Mucosa of stomach (tissue), 1 donor: ENCODE results near the gene INTS2.

Experiments used
- H3K27me3 ChIP-seq: one replicate; pipeline ENCODE4 v1.7.0; 2013; ENCODE audit warnings: mild to moderate bottlenecking, low read length; ENCODE audit not compliant: control insufficient read depth, insufficient read depth
- H3K36me3 ChIP-seq: one replicate; pipeline ENCODE4 v1.7.0; 2013; ENCODE audit warnings: low read length; ENCODE audit not compliant: control insufficient read depth, insufficient read depth
- H3K4me1 ChIP-seq: one replicate; pipeline ENCODE4 v1.7.0; 2013; ENCODE audit warnings: mild to moderate bottlenecking, low read length; ENCODE audit not compliant: control insufficient read depth, insufficient read depth
- H3K4me3 ChIP-seq: one replicate; pipeline ENCODE4 v1.7.0; 2013; ENCODE audit warnings: low read length
- H3K9ac ChIP-seq: one replicate; pipeline ENCODE4 v1.7.0; 2013; ENCODE audit warnings: mild to moderate bottlenecking, low read length, moderate library complexity
- H3K9me3 ChIP-seq: one replicate; pipeline ENCODE4 v1.7.0; 2013; ENCODE audit warnings: mild to moderate bottlenecking, low read length, moderate library complexity; ENCODE audit not compliant: control insufficient read depth
- donor health status: Pancreatic carcinoma.

The INTS2 gene

DNA sequence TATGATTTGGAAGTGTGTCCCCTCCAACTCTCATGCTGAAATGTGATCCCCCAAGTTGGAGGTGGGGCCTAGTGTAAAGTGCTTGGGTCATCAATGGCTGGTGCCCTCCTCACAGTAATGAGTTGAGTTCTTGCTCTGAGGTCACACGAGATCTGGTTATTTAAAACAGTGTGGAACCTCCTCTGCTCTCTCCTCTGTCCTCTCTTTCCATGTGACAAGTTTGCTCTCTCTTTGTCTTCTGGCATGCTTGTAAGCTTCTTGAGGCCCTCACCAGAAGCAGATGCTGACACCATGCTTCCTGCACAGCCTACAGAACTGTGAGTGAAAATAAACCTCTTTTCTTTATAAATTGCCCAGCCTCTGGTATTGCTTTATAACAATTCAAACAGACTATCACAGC, 84.3 kb downstream of the INTS2 start:
- no peak overlapping the region for H3K9ac ChIP-seq
- no peaks in the 10 kb centered on the region for H3K9me3 ChIP-seq
- H3K4me3 ChIP-seq: no peak overlapping the region
- H3K27me3 ChIP-seq: no peaks in the 10 kb centered on the region
- no peaks in the 10 kb centered on the region for H3K36me3 ChIP-seq
- no peaks in the 10 kb centered on the region for H3K4me1 ChIP-seq

GRCh38 chr17:61842899-61843298, 84.9 kb downstream of the INTS2 start:
- Histone ChIP-seq H3K4me3 (no peak overlapping the region), H3K36me3 (no peaks in the 10 kb centered on the region), H3K9ac (no peak overlapping the region), H3K9me3 (no peaks in the 10 kb centered on the region), H3K4me1 (no peaks in the 10 kb centered on the region), H3K27me3 (no peaks in the 10 kb centered on the region)

- Histone ChIP-seq H3K4me3 (no peak overlapping the region), H3K4me1 (no peaks in the 10 kb centered on the region), H3K27me3 (no peaks in the 10 kb centered on the region), H3K9me3 (no peaks in the 10 kb centered on the region), H3K36me3 (no peaks in the 10 kb centered on the region), H3K9ac (no peak overlapping the region)
These were observed 88.4 kb downstream of the INTS2 start for GRCh38 chr17:61839300-61839786.

- no peaks in the 10 kb centered on the region for H3K36me3 ChIP-seq
- no peak overlapping the region for H3K9ac ChIP-seq
- H3K9me3 ChIP-seq: no peaks in the 10 kb centered on the region
- no peaks in the 10 kb centered on the region for H3K27me3 ChIP-seq
- H3K4me3 ChIP-seq: no peak overlapping the region
- no peaks in the 10 kb centered on the region for H3K4me1 ChIP-seq
These were observed 90.4 kb downstream of the INTS2 start for GRCh38 chr17:61837175-61838051.

DNA sequence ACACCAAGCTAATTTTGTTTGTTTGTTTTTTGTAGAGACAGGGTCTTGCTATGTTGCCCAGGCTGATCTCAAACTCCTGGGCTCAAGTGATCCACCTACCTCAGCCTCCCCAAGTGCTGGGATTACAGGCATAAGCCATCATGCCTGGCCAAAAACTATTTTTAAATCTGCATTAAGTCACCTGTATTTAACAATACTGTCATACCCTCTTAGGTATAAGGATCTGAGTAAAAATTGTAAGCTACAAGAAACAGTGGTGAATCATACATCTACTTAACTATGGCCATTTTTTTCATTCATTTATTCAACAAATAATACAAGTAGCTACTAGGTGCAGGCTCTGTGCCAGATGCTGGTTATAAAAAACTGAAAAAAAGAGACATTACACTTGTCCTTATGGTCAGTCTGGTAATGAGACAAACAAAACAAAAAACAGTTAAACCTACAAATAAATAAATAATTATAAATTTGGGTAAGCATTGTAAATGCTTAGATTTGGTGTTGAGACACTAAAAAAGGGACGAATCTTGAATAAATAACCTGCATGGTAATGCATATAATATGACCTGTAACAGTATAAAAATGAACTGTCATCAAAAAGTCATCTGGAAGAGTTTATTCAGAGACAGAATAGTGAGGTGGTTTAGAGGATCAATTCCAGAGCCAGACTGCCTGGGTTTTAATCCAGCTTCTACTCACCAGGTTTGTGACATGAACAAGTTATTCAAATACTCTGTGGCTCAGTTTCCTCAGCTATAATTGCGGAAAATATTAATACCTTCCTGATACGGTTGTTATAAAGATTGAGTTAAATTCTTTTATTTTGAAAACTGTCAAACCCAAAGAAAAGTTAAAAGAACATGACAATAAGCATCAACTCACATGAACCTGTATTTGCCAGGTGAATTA, 91.3 kb downstream of the INTS2 start:
- H3K4me3 ChIP-seq: no peak overlapping the region
- no peaks in the 10 kb centered on the region for H3K27me3 ChIP-seq

DNA sequence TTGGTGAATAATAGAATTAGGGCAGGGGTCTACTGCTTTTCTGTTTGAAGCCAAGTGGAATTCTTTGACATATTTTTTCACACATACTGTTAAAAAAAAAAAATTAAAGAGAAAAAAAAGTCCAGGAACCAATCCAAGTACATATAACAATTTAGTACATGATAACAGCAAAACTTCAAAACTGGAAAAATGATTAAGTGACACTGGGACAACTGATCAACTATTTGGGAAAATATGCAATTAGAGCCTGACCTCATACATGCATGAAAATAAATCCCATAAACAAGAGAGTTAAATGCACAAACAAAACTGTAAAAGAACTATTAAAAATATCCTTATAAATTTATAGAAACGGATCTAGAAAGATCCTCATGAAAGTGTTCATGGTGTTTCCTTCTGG, 92.2 kb downstream of the INTS2 start:
- Histone ChIP-seq H3K4me3 (no peak overlapping the region), H3K4me1 (no peaks in the 10 kb centered on the region), H3K27me3 (no peaks in the 10 kb centered on the region), H3K9ac (no peak overlapping the region), H3K36me3 (no peaks in the 10 kb centered on the region), H3K9me3 (no peaks in the 10 kb centered on the region)

More for the DNA sequence above, 91.3 kb downstream of the INTS2 start:
- Histone ChIP-seq H3K4me1 (no peaks in the 10 kb centered on the region), H3K9ac (no peak overlapping the region), H3K9me3 (no peaks in the 10 kb centered on the region), H3K36me3 (no peaks in the 10 kb centered on the region)

- Histone ChIP-seq H3K9ac (no peak overlapping the region), H3K27me3 (no peaks in the 10 kb centered on the region), H3K4me3 (no peak overlapping the region), H3K4me1 (no peaks in the 10 kb centered on the region), H3K9me3 (no peaks in the 10 kb centered on the region), H3K36me3 (no peaks in the 10 kb centered on the region)
These were observed 93.2 kb downstream of the INTS2 start for GRCh38 chr17:61834610-61835009.

DNA sequence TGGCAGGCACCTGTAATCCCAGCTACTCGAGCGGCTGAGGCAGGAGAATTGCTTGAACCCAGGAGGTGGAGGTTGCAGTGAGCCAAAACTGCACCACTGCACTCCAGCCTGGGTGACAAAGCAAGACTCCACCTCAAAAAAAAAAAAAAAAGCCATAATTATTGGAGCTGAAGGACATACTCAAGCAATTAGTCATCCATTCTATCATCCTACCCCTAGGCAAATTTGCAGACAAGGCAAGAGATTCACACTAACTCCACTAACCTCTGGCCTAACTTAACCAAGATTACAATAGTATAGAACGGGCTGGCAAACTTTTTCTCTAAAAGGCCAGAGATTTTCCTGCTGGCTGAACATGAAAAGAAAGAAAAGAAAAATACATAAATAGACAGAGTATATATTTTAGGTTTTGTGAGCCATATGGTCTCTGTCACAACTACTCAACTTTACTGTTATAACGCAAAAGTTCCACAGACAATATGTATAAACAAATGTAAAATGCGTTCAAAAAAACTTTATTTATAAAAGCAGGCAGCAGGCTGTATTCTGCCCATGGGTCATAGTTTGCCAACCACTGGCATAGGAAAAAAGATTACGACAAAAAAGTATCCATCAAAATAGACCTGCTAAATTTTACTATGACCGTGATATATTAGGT, 94.1 kb downstream of the INTS2 start:
- no peaks in the 10 kb centered on the region for H3K4me1 ChIP-seq
- no peaks in the 10 kb centered on the region for H3K9me3 ChIP-seq

GRCh38 chr17:61832463-61832862, 95.3 kb downstream of the INTS2 start:
- no peaks in the 10 kb centered on the region for H3K4me1 ChIP-seq
- no peaks in the 10 kb centered on the region for H3K27me3 ChIP-seq
- no peak overlapping the region for H3K4me3 ChIP-seq
- no peaks in the 10 kb centered on the region for H3K36me3 ChIP-seq
- no peaks in the 10 kb centered on the region for H3K9me3 ChIP-seq
- H3K9ac ChIP-seq: no peak overlapping the region

More for the DNA sequence above, 94.1 kb downstream of the INTS2 start:
- H3K9ac ChIP-seq: no peak overlapping the region
- no peaks in the 10 kb centered on the region for H3K27me3 ChIP-seq
- no peak overlapping the region for H3K4me3 ChIP-seq
- H3K36me3 ChIP-seq: no peaks in the 10 kb centered on the region

GRCh38 chr17:61831099-61831498, 96.7 kb downstream of the INTS2 start:
- Histone ChIP-seq H3K36me3 (no peaks in the 10 kb centered on the region), H3K27me3 (no peaks in the 10 kb centered on the region), H3K9me3 (no peaks in the 10 kb centered on the region), H3K9ac (no peak overlapping the region), H3K4me1 (no peaks in the 10 kb centered on the region), H3K4me3 (no peak overlapping the region)

DNA sequence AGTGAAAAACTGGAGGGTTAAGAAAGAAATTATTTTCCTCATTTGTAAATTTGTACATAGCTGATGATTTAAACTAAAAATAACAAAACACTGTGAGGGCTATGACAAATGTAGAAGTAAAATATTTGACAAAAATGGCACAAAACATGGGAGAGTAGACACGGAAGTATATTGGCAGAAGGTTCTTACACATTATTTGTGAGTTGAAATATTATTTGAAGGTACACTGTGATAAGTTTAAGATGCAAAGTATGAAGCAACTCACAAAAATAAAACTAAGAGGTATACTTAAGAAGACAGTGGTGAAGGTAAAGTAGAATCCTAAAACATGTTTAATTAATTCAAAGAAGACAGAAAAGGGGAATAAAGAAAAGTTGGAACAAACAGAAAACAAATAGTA, 99.1 kb downstream of the INTS2 start:
- Histone ChIP-seq H3K27me3 (no peaks in the 10 kb centered on the region), H3K4me3 (no peak overlapping the region), H3K9ac (no peak overlapping the region), H3K9me3 (no peaks in the 10 kb centered on the region), H3K4me1 (no peaks in the 10 kb centered on the region), H3K36me3 (no peaks in the 10 kb centered on the region)
